RWPE2 (cell line): Measurements from ENCODE around the gene SLCO3A1.

Source experiments
- ATAC-seq: fragments of 200-7000 bp; cut with Tn5 transposase; 3 replicates; pipeline ENCODE4 v1.9.1; 2021; ENCODE audit warnings: low read depth
- DNase-seq: peaks from one replicate; pipeline ENCODE4 v3.0.0-alpha.2; 2020; ENCODE audit warnings: low spot score
- H3K27ac ChIP-seq: fragments of 450-650 bp; 2 replicates; pipeline ENCODE4 v1.5.1; 2017; ENCODE audit warnings: mild to moderate bottlenecking; ENCODE audit not compliant: poor library complexity, severe bottlenecking
- H3K27me3 ChIP-seq: fragments of 250-450 bp; sonication (Bioruptor Pico); 2 replicates; pipeline ENCODE4 v1.5.1; 2021; ENCODE audit warnings: mild to moderate bottlenecking, moderate library complexity; ENCODE audit not compliant: insufficient read depth, poor library complexity, severe bottlenecking
- H3K36me3 ChIP-seq: fragments of 250-450 bp; sonication (Bioruptor Pico); 2 replicates; pipeline ENCODE4 v1.5.1; 2020; ENCODE audit warnings: low read depth, mild to moderate bottlenecking, moderate library complexity
- H3K4me1 ChIP-seq: fragments of 250-450 bp; sonication (Bioruptor Pico); 2 replicates; pipeline ENCODE4 v1.5.1; 2021; ENCODE audit warnings: mild to moderate bottlenecking, moderate library complexity; ENCODE audit not compliant: insufficient read depth, poor library complexity, severe bottlenecking
- H3K4me3 ChIP-seq: fragments of 250-450 bp; sonication (Bioruptor Pico); 2 replicates; pipeline ENCODE4 v1.5.1; 2021; ENCODE audit warnings: mild to moderate bottlenecking, moderate library complexity; ENCODE audit not compliant: severe bottlenecking
- H3K9me3 ChIP-seq: fragments of 250-450 bp; sonication (Bioruptor Pico); 2 replicates; pipeline ENCODE4 v1.5.1; 2021; ENCODE audit warnings: mild to moderate bottlenecking, moderate library complexity; ENCODE audit not compliant: severe bottlenecking
- TF ChIP-seq, protein P1 (sequence below): fragments of 450-650 bp; IDR thresholded peaks from one replicate; pipeline ENCODE4 v1.5.1; 2017; ENCODE audit warnings: mild to moderate bottlenecking, moderate library complexity; ENCODE audit not compliant: poor library complexity, severe bottlenecking

The SLCO3A1 gene

DNA sequence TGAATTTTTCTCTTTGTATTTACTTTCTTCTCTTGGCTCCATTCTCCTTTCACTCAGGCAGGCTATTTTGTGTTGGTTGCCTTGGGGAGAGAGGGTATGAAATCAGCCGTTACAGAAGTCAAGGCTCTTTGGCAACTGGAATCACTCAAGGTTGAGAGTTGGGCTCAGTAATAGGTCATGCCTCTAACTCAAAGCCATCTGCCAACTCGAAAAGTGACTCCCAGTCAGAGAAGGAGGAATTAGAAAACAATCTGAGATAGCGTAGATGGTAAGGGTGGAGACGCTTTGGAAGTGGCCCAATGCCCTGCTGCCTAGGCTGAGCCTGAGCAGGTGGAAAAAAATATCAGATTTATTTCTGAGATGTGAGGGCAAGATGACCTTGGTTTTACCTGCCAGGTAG, 334.5 kb downstream of the SLCO3A1 start:
- TF ChIP-seq, protein P1, sequence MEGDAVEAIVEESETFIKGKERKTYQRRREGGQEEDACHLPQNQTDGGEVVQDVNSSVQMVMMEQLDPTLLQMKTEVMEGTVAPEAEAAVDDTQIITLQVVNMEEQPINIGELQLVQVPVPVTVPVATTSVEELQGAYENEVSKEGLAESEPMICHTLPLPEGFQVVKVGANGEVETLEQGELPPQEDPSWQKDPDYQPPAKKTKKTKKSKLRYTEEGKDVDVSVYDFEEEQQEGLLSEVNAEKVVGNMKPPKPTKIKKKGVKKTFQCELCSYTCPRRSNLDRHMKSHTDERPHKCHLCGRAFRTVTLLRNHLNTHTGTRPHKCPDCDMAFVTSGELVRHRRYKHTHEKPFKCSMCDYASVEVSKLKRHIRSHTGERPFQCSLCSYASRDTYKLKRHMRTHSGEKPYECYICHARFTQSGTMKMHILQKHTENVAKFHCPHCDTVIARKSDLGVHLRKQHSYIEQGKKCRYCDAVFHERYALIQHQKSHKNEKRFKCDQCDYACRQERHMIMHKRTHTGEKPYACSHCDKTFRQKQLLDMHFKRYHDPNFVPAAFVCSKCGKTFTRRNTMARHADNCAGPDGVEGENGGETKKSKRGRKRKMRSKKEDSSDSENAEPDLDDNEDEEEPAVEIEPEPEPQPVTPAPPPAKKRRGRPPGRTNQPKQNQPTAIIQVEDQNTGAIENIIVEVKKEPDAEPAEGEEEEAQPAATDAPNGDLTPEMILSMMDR = no peak
- Histone ChIP-seq H3K4me1 (no peaks in the 10 kb centered on the region), H3K36me3 (no peaks in the 10 kb centered on the region), H3K27ac (no peak overlapping the region), H3K4me3 (no peak overlapping the region), H3K27me3 (peaks cover 3% of the 10 kb centered on the region), H3K9me3 (no peaks in the 10 kb centered on the region)
- ATAC-seq = no peak
- no peak for DNase-seq

GRCh38 chr15:92189166-92189565, 335.7 kb downstream of the SLCO3A1 start:
- TF ChIP-seq, protein P1 = no peak
- no peak for DNase-seq
- Histone ChIP-seq H3K4me3 (no peak overlapping the region), H3K9me3 (no peaks in the 10 kb centered on the region), H3K4me1 (no peaks in the 10 kb centered on the region), H3K27ac (no peak overlapping the region), H3K36me3 (no peaks in the 10 kb centered on the region), H3K27me3 (peaks cover 3% of the 10 kb centered on the region)
- no peak for ATAC-seq

GRCh38 chr15:92195241-92195640, 341.7 kb downstream of the SLCO3A1 start:
- H3K9me3 ChIP-seq = no peaks in the 10 kb centered on the region
- no peak overlapping the region for H3K27ac ChIP-seq
- TF ChIP-seq, protein P1 = no peak
- H3K4me1 ChIP-seq = no peaks in the 10 kb centered on the region
- DNase-seq (no peak), ATAC-seq (no peak)
- peaks cover 3% of the 10 kb centered on the region for H3K27me3 ChIP-seq
- no peaks in the 10 kb centered on the region for H3K36me3 ChIP-seq
- H3K4me3 ChIP-seq = no peak overlapping the region

DNA sequence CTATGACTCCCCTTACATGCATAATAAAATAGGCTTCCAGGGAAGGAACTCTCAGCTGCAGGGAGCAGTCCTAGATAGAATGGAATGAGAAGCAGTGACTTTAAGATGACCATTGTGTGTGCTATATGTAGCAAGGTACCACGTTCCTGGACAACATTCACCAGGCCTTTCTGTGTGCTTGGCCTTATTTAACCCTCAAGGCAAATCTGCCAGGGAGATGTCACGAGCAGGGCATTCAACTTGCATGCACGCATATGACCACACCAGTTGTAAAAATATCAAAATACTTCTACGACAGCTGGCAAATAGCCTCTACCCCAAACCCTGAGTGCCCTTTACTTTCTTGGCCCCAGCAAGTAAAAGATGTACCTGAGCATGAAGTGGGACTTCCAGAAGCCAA, 342.8 kb downstream of the SLCO3A1 start:
- Histone ChIP-seq H3K27me3 (no peaks in the 10 kb centered on the region), H3K9me3 (no peaks in the 10 kb centered on the region), H3K4me1 (no peaks in the 10 kb centered on the region), H3K4me3 (no peak overlapping the region), H3K27ac (no peak overlapping the region), H3K36me3 (no peaks in the 10 kb centered on the region)
- ATAC-seq = no peak
- TF ChIP-seq, protein P1 = no peak
- no peak for DNase-seq

- Histone ChIP-seq H3K27me3 (no peaks in the 10 kb centered on the region), H3K4me1 (no peaks in the 10 kb centered on the region), H3K9me3 (no peaks in the 10 kb centered on the region), H3K27ac (no peak overlapping the region), H3K36me3 (no peaks in the 10 kb centered on the region), H3K4me3 (no peak overlapping the region)
- ATAC-seq = no peak
- DNase-seq = no peak
- TF ChIP-seq, protein P1 = no peak
Measured at GRCh38 chr15:92197746-92198145, 344.2 kb downstream of the SLCO3A1 start.
